ENCODE data around the gene CRACDL.

DNA sequence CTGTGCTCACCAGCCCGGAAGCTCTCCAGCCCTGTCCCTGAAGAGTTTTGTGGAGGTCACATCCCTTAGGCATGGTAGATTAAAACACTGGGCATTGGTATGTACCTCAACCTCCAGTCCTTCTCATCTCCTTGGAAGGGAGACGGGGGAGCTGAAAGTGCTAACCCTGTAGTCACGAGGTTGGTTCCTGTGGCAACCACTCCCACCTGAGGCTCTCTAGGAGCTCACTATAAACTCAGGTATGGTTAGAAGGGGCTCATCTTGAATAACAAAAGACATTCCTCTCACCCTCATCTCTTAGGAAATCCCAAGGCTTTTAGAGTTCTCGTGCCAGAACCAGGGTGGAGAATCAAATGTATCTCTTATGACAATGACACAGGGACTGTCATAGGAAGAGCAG, 162.1 kb downstream of the CRACDL start:
- no peak for TF ChIP-seq CTCF (conservative IDR thresholded peaks at IDR 0.05; ENCODE audit: low read depth, low read length)
- TF ChIP-seq EZH2 (IDR thresholded peaks at IDR 0.05; ENCODE audit: low read length, unreplicated experiment): no peak

All from PC-3 (cell line).